HG03520 (cell line): Measurements from ENCODE around the gene SIX2.
A peak's percentile ranks its signal among the peaks of the same experiment; 100 is the strongest.

Source experiments
- ATAC-seq: cut with Tn5 transposase; IDR thresholded peaks from one replicate; pipeline ENCODE4 v1.9.1; 2021; ENCODE audit warnings: mild to moderate bottlenecking, moderate library complexity; ENCODE audit not compliant: unreplicated experiment

SIX2 gene

DNA sequence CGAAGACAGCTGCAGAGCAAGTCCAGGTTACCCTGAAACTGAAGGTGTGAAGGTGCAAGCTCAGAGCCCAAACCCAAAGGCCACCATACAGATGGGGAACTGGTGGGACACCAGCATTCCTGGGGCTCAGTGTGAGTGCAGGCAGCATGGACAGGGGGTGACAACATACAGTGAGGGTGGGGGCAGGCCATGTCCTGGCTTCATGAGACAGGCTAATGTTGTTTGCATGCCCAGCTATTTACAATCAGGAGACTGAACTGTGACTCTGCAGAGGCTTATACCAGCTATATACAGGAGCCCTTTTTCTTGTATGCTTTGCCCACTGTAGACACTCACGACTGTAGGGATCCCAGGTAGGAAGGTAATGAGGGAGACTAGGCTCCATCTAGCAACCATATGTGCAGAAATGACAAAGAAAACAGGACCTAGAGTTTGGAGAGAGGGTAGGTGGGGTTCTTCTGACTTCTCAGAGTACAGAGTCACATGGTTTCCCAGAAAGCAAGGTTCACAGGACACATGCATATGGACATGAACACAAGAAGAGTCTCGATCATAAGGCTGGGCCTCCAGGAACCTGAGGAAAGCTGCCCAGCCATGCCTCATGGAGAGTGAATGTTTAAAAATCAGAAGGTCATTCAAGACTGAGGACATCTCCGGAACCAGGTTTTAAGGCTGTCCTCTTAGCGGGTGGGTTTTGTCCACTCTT is 41.4 kb downstream of the SIX2 start:
- ATAC-seq: no peak

DNA sequence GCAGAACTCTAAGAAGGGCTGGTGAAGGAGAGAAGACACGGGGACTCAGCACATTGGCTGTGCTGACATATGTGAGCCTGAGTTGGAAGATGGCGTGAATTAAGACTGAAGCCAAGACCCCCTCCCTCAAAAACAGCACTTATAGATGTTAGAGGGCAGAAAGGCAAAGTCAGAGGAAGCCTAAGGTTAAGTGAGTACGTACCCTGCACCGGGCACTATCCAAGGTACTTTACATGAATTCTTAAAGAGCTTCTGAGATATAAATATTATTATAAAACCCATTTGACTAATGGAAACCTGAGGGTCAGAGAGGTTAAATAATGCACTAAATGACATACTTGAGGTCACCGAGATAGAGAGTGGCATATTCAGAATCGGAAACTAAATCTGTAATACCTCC is 42.2 kb downstream of the SIX2 start:
- no peak for ATAC-seq

DNA sequence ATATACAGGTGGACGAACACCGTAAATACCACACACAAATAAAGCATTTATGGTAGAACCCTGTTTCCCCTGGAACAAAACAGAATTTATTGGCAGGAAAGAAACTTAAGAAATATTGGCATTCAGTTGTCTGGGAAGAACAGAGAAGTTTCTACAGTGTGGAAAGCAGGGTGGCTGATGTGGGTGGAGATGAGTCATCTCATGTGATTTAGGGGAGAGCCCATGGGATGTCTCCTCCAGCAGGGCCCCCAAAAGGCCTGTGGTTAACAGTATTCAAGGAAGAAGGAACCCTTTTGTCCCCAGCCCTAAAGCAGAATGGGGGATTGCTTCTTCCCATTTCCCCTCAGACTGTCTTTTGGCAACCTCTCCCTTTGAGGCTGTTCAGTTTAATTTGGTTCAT is 43.6 kb downstream of the SIX2 start:
- ATAC-seq: no peak

DNA sequence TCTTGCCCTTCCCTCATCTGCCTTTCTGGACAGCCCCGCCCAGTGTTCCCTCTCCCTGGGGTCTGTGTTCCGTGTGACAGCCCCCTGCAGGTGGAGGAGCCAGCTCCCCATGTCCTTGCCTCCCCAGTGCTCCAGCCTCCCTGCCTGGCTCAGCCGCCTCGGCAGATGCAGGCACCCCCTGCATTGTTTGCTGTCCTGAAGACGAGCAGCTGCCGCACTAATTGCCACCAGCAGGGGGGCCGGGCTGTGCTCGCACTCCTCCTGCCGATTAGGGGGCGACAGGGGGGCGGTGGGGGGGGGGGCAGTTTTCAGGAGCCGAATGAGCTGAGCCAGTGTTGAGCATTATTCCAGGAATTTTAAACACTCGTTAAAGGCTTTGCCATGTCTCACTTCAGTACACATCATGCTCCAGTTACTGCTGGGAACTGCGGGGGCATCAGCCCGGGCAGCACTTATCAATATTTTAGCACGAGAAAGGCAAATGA is 44.5 kb downstream of the SIX2 start:
- ATAC-seq: no peak

DNA sequence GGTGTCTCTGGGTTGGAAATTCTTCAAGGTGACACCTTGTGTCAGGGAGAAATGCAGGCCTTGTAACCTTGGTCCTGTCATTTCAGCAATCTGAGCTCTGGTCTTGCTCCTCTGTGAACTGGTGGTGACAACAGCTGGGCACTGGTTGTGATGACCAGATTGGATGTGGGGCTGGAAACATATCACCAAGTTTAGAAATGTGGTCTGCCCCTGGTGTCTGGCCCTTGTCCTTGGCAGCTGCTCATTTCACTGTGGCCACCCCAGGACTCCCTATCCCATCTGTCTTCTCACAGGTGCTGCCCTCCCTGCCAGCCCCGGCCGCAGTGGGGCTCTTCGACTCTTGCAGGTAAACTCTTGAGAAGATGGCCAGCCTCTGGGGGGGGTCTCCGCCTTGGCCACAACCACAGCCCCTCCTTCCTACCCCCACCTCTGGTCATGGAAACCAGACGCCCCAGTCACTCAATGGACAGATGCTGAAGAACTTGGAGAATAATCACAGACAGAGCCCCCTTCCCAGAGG is 47.0 kb downstream of the SIX2 start:
- no peak for ATAC-seq

DNA sequence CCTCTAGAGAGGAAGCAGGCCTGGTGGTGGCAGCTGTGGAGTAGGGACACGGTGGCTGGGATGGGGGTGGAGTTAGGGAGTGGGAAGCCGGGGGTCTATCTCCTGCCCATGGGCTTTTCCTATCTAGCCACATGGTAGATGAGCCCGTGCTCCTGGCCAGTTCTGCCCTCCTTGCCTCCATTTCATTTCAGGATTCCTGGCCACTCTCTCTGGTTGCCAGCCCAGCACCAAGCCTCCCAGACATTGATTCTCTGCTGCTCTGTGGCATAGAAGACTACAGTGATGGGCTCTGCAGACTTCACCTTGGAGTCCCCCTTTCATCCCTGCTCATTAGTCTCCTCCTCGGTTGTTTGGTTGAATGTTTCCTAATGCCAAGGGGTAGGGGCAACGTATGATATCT is 48.4 kb downstream of the SIX2 start:
- ATAC-seq: no peak

DNA sequence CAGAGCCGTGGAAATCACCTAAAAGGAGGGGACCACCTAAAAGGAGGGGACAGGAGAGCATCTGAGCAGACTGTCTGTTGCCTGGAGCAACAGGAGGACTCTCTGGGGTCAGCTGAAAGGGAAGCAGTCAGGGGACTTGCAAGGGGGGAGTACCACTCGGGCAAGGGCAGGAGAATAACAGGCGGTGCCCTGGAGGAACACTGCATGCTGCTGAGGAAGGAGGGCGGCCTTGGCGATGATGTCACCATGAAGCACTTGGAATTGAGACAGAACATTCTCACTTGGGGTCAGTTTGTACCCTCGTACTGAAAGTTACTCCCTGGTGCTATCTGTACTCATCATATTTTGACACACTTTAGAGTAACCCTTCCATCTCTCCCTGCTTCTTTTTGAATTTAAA is 49.4 kb downstream of the SIX2 start:
- ATAC-seq: no peak

DNA sequence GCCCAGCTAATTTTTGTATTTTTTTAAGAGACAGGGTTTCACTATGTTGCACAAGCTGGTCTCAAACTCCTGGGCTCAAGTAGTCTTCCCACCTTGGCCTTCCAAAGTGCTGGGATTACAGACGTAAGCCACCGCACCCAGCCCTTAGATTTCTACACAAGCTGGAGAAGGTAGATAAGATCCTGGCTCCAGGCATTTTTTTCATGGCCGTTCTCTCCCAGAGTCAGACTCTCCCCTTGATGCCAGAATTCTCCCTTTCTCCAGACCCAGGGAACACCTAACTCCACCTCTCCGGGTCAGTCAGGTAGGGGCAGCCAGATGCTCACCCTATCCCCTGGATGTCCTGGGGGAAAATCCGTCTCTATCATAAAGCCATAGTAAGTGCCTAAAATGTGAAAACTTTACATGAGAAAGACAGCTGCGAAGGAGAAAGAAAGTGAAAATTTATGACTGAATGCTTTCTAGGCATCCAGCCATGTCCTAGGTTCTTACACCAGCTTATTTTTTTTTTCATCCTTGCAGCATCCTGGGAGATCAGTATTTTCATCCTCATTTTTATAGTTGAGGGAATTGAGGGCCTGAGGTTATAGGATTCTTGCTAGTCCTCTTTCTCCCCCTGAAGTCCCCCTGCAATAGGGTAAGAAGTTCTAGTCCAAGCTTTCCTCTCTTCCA is 51.5 kb downstream of the SIX2 start:
- no peak for ATAC-seq

DNA sequence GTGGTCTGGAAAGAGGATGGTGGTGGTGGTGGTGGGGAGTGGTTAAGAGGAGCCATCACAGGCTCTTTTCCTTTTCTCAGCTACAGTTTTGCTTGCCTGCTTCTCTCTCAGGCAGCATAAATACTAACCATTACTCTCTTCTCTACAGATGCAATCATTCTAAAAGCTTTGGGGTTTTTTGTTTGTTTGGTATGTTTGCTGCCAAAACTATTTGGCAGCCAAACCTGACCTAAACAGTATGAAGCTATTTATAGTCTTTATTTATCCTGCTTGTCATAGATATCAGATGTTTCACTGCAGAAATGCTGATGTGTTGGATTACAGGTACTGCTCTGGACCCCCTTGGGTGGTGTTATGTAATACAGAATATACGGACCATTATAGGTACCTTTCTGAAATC is 52.4 kb downstream of the SIX2 start:
- no peak for ATAC-seq

DNA sequence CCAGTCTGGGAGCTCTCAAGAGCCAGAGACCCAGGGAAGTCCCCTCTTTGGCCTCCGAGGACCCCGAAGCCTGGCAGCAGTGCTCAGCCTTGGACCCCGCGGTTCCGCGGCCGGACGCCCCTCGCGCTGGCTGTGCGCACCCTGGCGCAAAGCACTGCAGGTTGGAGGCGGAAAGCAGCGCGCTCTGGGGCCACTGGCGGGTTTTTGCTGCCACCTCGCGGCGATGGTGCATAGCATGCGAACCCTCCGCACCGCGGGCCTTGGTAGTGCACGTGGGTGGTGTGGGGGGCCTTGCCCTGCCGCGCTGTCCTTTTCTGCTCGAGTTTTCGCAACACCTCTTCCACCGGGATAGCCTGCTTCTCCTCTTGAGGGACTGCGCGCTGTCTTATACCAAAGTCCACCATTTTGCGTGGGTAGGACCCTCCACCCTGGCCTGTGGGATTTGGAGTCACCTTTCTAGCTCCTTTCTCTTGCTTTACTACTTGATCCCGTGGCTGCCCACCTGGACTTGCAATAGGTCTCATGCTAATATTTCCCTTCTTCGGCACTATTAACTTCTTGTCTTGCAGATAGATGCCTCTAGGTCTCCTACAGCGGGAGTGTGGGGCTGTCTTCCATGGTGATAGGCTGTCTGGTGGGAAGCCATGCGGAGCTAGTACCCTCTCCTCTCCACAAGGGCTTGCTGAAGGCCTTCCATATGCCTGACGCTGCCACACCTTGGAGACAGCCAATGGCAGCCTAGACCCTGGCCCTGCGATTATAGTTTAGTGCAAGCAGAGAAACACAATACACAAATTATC is 53.5 kb downstream of the SIX2 start:
- ATAC-seq: peak; percentile 66
